LNCaP clone FGC (cell line): Measurements from ENCODE around the gene CA5A.
"Not testable (repeated sequence)": the region's sequence is repeated elsewhere in the genome, so short reads cannot be mapped to it uniquely, and the experiment has no call there.

Source experiments
- DNase-seq: peaks from one replicate; pipeline ENCODE4 v3.0.0-alpha.2; 2011; ENCODE audit warnings: low read depth
- H3K4me3 ChIP-seq: 2 replicates; pipeline ENCODE4 v1.5.1; 2011; ENCODE audit warnings: mild to moderate bottlenecking, low read depth, low read length, control low read depth
- TF ChIP-seq, protein P1 (sequence below): IDR thresholded peaks from 2 replicates; pipeline ENCODE4 v1.5.1; 2012; ENCODE audit warnings: mild to moderate bottlenecking; ENCODE audit not compliant: control insufficient read depth, insufficient read depth; ENCODE audit errors: extremely low read depth

CA5A gene

GRCh38 chr16:87882436-87883019, 53.8 kb downstream of the CA5A start:
- no peak overlapping the region for H3K4me3 ChIP-seq
- no peak for DNase-seq
- TF ChIP-seq, protein P1, sequence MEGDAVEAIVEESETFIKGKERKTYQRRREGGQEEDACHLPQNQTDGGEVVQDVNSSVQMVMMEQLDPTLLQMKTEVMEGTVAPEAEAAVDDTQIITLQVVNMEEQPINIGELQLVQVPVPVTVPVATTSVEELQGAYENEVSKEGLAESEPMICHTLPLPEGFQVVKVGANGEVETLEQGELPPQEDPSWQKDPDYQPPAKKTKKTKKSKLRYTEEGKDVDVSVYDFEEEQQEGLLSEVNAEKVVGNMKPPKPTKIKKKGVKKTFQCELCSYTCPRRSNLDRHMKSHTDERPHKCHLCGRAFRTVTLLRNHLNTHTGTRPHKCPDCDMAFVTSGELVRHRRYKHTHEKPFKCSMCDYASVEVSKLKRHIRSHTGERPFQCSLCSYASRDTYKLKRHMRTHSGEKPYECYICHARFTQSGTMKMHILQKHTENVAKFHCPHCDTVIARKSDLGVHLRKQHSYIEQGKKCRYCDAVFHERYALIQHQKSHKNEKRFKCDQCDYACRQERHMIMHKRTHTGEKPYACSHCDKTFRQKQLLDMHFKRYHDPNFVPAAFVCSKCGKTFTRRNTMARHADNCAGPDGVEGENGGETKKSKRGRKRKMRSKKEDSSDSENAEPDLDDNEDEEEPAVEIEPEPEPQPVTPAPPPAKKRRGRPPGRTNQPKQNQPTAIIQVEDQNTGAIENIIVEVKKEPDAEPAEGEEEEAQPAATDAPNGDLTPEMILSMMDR, result no peak

- no peak for DNase-seq
- TF ChIP-seq, protein P1, result no peak
- no peak overlapping the region for H3K4me3 ChIP-seq
Observed at GRCh38 chr16:87881324-87882200, 54.8 kb downstream of the CA5A start.

GRCh38 chr16:87880117-87880696, 56.1 kb downstream of the CA5A start:
- no peak overlapping the region for H3K4me3 ChIP-seq
- TF ChIP-seq, protein P1, result no peak
- no peak for DNase-seq

- DNase-seq, H3K4me3 ChIP-seq: not testable (repeated sequence)
Observed at GRCh38 chr16:87879411-87880013, 56.8 kb downstream of the CA5A start.

DNA sequence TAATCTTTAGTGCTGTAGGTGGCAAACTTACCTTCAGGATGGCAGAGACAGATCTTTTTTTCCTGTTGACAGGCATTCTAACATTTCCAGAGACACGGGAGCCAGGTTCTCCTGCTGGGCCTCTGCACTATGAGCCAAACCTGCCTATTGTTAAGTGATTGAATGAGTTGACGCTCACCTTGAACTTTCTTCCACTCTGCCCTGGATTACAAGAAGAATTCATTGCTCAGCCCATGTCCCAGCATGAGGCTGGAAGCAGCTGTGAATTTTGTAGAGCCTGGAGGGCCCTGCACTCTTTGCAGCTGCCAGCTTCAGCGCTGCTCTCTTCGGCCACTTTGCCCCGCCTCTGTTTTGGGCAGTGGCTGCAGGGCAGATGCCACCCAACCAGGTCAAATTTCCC, 57.6 kb downstream of the CA5A start:
- TF ChIP-seq, protein P1, result no peak
- H3K4me3 ChIP-seq, result no peak overlapping the region
- DNase-seq, result no peak

DNA sequence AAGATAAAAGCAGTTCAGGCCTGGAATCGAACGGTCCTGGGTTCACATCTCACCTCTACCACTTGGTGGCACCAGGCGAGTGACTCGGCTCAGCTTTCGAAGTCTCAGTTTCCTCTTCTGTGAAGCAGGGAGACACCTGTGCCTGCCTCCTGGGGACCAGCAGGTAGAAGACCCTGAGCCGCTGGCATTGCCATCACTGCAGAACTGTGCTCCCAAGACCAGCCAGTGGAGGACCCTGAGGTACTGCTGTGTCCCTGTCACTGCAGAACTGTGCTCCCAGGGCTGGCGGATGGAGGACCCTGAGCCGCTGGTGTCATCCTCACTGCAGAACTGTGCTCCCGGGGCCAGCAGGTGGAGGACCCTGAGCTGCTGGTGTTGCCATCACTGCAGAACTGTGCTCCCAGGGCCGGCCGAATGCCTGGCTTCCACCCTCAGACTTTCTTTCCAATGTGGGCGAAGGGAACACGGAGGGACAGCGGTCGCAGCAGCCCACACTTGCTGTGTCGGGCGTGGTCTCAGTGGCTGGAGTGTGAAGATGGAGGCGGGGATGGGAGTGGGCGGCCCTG, 58.3 kb downstream of the CA5A start:
- no peak for DNase-seq
- TF ChIP-seq, protein P1, result peak; percentile 19; the same call in 1 of the 2 replicates
- H3K4me3 ChIP-seq, result no peak overlapping the region
